HG03280 (cell line): ENCODE measurements around the gene HMGA1.
"Not testable (repeated sequence)": the region's sequence is repeated elsewhere in the genome, so short reads cannot be mapped to it uniquely, and the experiment has no call there.

Experiments used
- ATAC-seq: cut with Tn5 transposase; IDR thresholded peaks from one replicate; pipeline ENCODE4 v1.9.1; 2021; ENCODE audit warnings: mild to moderate bottlenecking, moderate library complexity; ENCODE audit not compliant: unreplicated experiment

HMGA1 gene

GRCh38 chr6:34259529-34260069, 22.9 kb downstream of the HMGA1 start:
- ATAC-seq, result no peak

DNA sequence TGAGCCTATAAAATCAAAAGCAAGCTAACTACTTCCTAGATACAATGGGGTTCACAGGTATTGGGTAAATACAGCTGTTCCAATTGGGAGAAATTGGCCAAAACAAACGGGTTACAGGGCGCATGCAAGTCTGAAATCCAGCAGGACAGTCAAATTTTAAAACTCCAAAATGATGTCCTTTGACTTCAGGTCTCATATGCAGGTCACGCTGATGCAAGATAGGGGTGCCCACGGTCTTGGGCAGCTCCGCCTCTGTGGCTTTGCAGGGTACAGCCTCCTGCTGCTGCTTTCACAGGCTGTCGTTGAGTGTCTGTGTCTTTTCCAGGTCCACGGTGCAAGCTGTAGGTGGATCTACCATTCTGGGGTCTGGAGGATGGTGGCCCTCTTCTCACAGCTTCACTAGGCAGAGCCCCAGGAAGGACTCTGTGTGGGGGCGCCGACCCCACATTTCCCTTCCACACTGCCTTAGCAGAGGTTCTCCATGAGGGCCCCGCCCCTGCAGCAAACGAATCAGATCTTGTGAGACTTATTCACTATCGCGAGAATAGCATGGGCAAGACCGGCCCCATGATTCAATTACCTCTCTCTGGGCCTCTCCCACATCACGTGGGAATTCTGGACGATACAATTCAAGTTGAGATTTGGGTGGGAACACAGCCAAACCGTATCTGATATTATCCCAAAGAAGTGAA, 24.0 kb downstream of the HMGA1 start:
- ATAC-seq, result no peak

DNA sequence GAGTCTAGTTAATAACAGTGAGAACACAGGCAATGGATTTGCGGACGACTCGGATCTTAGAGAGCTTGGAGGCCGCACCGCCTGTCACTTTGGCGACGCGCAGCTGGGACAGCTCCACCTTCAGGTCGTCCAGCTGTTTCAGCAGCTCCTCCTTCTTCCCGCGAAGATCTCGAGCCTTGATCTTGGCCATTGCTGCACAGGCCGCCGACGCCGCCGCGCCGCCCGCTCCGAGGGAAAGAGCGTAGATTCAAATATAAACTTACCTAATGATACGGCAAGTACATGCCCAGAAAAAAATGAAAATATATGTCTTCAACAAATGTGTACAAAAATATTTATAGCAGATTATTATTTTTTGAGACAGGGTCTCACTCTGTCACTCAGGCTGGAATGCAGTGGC, 26.8 kb downstream of the HMGA1 start:
- not testable (repeated sequence) for ATAC-seq

GRCh38 chr6:34267746-34268145, 31.1 kb downstream of the HMGA1 start:
- ATAC-seq, result no peak

GRCh38 chr6:34269132-34269531, 32.5 kb downstream of the HMGA1 start:
- ATAC-seq, result not testable (repeated sequence)

GRCh38 chr6:34269658-34270341, 33.1 kb downstream of the HMGA1 start:
- ATAC-seq, result not testable (repeated sequence)

- ATAC-seq, result no peak
These were observed 35.6 kb downstream of the HMGA1 start for GRCh38 chr6:34272013-34272926.

- ATAC-seq, result no peak
These were observed 36.7 kb downstream of the HMGA1 start for GRCh38 chr6:34273242-34273805.

DNA sequence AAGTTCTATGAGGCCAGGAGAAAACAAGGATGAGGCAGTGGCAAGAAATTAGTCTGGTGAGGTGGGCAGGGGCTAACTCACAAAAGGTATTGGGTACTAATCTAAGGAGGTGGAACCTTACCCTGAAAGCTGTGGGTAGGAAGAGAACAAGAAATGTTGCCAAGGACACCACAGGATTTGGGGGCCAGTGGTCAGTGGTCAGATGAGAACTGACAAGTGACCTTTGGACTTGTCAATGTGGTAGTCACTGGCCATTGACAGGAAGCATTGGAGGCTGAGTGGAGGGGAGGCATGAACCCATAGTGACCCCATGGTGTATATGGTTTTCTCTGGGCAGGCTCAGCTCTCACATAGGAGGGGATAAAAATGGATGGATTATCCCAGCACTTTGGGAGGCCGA, 37.5 kb downstream of the HMGA1 start:
- ATAC-seq, result no peak

- ATAC-seq, result no peak
These were observed 38.6 kb downstream of the HMGA1 start for GRCh38 chr6:34275128-34275804.

GRCh38 chr6:34276191-34276590, 39.5 kb downstream of the HMGA1 start:
- no peak for ATAC-seq

- no peak for ATAC-seq
These were observed 40.4 kb downstream of the HMGA1 start for GRCh38 chr6:34276881-34277762.

DNA sequence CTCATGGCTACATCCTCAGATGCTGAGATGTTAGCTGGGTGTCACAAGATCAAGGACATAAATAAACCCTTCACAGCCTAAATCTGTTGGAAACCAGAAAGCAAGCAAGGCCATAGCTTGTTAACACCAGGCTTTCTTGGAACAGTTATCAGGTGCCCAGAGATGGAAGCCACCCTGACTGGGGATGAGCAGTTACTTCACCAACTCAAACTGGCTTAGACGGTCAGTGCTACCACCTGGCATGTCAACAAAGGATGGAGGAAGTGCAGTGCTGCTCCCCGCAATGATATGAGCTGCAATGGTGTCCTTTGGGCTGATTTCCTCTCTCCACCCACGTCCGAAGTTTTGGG, 41.1 kb downstream of the HMGA1 start:
- ATAC-seq, result no peak

DNA sequence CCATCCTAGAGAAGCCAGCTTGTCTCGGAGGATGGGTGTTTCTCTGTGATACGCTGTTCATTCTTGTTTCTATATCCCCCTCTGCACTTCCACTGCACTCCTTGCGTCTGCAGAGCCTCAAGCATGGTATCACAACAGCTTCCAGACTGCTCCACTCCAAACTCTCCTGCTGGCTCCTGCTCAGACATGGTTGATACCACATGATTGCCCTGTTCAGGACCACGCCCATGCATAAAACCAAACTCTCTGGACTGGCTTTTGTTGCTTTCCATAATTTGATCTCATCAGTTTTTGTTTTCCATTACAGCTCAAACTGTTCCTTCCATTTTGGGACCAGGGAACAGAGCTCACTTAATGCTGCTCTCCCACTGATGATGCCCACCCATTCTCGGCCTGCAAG, 42.2 kb downstream of the HMGA1 start:
- ATAC-seq, result no peak

- no peak for ATAC-seq
These were observed 43.5 kb downstream of the HMGA1 start for GRCh38 chr6:34280216-34280615.

DNA sequence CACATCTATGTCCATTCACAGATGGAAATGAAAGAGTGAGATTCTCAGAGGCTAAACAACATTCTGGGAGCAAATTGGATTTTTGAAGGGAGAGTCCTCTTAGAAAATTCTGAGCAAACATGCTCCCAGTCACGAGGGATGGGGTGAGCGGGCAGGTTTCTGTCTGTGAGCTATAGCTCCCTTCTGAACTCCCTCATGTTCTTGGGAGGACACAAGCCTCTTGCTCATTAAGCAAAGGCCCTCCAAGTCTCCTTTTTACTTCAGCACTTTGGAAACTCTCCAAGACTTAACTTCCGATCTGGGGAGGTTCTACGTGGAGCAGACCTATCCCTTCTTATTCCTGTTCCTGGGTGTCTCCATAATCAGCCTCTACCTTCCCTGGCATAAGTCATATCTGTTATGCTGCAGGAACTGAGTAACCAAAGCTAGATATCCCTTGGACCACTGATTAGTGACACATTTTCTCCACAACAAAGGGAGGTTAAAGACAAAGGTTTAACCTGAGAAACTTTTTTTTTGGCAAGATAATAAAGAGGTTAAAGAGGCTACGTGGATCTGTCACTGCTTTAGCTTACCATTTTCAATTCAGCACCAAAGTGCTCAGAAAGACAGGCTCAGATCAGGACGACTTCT, 45.1 kb downstream of the HMGA1 start:
- ATAC-seq, result no peak

GRCh38 chr6:34284563-34285447, 48.1 kb downstream of the HMGA1 start:
- no peak for ATAC-seq
